Bronchial epithelial cell (primary cell): Measurements from ENCODE around the gene OR9G4. TPM values are rescaled to one million over a fixed set of nuclear protein-coding genes. Genes with fewer than 3 reads are reported as not detected.

Experiments
- DNase-seq: peaks from one replicate; pipeline ENCODE4 v3.0.0-alpha.2; 2010; ENCODE audit warnings: low read depth
- FAIRE-seq: peaks from 2 replicates; lab custom pipeline; 2011; peaks lifted over from hg19 to GRCh38; lab: Jason Lieb, UNC
- H3K27me3 ChIP-seq: 2 replicates; pipeline ENCODE4 v1.5.1; 2011; ENCODE audit warnings: low read length; ENCODE audit not compliant: control insufficient read depth, insufficient read depth
- H3K36me3 ChIP-seq: 2 replicates; pipeline ENCODE4 v1.5.1; 2011; ENCODE audit warnings: low read length; ENCODE audit not compliant: control insufficient read depth, insufficient read depth
- H3K4me3 ChIP-seq: 2 replicates; pipeline ENCODE4 v1.5.1; 2011; ENCODE audit warnings: mild to moderate bottlenecking, low read depth, low read length, control low read depth
- total RNA-seq: library from RNA; depleted of rRNA; stranded (reverse); fragments of >200 nt; gene quantifications from 2 replicates; pipeline ENCODE4 v1.2.1, GENCODE V29; 2014
- TF ChIP-seq, protein P1 (sequence below): IDR thresholded peaks from 2 replicates; pipeline ENCODE4 v1.5.1; 2011; ENCODE audit warnings: mild to moderate bottlenecking, moderate library complexity, low read length, control low read depth, inconsistent platforms; ENCODE audit not compliant: insufficient read depth, severe bottlenecking

The OR9G4 gene
- total RNA-seq, 1 donor from 2014 or later = not detected

GRCh38 chr11:56714206-56714605 lies 34.3 kb downstream of the OR9G4 start:
- FAIRE-seq = no peak
- DNase-seq = peak; percentile 15

DNA sequence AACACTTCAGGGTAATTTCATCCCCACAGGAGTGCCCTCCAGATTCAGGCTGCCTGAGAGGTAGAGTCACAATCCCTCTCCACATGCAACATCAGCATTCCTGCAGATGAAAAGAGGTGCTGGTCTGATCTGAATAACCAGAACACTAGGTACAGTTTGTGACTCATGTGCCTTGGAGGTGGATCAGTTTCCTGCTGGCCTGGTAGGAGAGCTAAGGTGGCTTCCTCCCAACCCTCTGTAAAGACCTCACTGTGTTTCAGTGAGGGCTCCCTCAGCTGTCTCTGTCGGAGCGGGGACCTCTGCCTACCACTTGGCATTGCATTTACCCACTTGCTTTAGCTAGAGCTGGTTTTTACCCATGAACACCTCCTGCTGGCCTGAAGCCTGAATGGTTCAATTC lies 42.0 kb downstream of the OR9G4 start:
- TF ChIP-seq, protein P1, sequence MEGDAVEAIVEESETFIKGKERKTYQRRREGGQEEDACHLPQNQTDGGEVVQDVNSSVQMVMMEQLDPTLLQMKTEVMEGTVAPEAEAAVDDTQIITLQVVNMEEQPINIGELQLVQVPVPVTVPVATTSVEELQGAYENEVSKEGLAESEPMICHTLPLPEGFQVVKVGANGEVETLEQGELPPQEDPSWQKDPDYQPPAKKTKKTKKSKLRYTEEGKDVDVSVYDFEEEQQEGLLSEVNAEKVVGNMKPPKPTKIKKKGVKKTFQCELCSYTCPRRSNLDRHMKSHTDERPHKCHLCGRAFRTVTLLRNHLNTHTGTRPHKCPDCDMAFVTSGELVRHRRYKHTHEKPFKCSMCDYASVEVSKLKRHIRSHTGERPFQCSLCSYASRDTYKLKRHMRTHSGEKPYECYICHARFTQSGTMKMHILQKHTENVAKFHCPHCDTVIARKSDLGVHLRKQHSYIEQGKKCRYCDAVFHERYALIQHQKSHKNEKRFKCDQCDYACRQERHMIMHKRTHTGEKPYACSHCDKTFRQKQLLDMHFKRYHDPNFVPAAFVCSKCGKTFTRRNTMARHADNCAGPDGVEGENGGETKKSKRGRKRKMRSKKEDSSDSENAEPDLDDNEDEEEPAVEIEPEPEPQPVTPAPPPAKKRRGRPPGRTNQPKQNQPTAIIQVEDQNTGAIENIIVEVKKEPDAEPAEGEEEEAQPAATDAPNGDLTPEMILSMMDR = no peak
- FAIRE-seq = peak; percentile 93
- Histone ChIP-seq H3K4me3 (no peak overlapping the region), H3K27me3 (no peaks in the 10 kb centered on the region), H3K36me3 (no peaks in the 10 kb centered on the region)
- peak; percentile 56 for DNase-seq

More at GRCh38 chr11:56714206-56714605, 34.3 kb downstream of the OR9G4 start:
- TF ChIP-seq, protein P1 = no peak
- no peaks in the 10 kb centered on the region for H3K36me3 ChIP-seq
- no peak overlapping the region for H3K4me3 ChIP-seq
- H3K27me3 ChIP-seq = no peaks in the 10 kb centered on the region

GRCh38 chr11:56705784-56706396 lies 42.6 kb downstream of the OR9G4 start:
- H3K27me3 ChIP-seq = no peaks in the 10 kb centered on the region
- TF ChIP-seq, protein P1 = no peak
- FAIRE-seq (no peak), DNase-seq (peak; percentile 3)
- H3K36me3 ChIP-seq = no peaks in the 10 kb centered on the region
- no peak overlapping the region for H3K4me3 ChIP-seq

- no peak for DNase-seq
- TF ChIP-seq, protein P1 = no peak
- no peak for FAIRE-seq
- Histone ChIP-seq H3K36me3 (no peaks in the 10 kb centered on the region), H3K4me3 (no peak overlapping the region), H3K27me3 (no peaks in the 10 kb centered on the region)
These were observed 47.5 kb downstream of the OR9G4 start for GRCh38 chr11:56700914-56701485.

DNA sequence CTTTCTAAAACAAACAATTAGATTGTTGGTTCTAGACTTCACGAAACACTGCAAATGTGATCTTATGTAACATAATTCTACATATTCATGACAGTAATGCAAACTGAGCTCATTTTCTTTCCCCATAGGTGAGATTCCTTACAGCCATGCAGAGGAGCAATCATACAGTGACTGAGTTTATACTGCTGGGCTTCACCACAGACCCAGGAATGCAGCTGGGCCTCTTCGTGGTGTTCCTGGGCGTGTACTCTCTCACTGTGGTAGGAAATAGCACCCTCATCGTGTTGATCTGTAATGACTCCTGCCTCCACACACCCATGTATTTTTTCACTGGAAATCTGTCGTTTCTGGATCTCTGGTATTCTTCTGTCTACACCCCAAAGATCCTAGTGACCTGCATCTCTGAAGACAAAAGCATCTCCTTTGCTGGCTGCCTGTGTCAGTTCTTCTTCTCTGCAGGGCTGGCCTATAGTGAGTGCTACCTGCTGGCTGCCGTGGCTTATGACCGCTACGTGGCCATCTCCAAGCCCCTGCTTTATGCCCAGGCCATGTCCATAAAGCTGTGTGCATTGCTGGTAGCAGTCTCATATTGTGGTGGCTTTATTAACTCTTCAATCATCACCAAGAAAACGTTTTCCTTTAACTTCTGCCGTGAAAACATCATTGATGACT lies 48.1 kb downstream of the OR9G4 start:
- FAIRE-seq (peak; percentile 97), DNase-seq (peak; percentile 60)
- Histone ChIP-seq H3K27me3 (no peaks in the 10 kb centered on the region), H3K4me3 (no peak overlapping the region), H3K36me3 (no peaks in the 10 kb centered on the region)
- TF ChIP-seq, protein P1 = no peak
